ENCODE measurements around the gene MYOG.

The MYOG gene

GRCh38 chr1:203072002-203072602 lies 13.7 kb downstream of the MYOG start:
- no peak for DNase-seq

DNA sequence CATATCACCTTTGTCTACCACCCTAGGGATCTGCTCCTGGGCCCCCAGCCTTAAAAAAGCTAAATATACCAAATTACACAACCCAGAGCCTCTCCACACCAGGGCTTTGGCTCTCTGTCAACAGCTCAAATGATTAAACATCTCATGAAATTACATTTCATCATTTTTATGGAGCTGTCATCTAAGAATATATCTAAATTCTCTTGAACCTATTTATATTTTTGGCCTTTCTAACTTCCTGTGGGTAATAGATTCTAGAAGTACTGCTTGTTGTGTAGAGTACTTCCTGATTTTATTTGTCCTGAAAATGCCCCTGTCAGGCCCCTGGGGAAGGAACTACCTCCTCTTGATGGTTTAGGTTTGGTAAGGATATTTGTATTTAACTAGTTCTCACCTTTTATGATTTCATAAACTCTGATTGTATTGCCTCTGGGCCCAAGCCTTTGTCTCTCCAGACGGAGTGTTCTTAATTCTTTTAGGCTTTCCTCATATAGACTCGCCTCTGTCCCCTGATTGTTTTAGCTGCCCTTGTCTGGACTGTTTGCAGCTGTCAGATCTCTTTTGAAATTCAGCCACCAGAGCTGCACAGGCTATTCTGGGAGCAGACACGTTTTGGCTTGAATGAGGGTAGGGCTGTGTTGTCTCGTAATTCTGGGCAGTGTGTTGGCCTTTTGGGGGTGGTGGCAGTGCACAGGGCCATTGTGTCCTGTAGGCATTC lies 16.6 kb downstream of the MYOG start:
- DNase-seq = no peak

- no peak for DNase-seq
These were observed 18.8 kb downstream of the MYOG start for GRCh38 chr1:203066965-203067364.

DNA sequence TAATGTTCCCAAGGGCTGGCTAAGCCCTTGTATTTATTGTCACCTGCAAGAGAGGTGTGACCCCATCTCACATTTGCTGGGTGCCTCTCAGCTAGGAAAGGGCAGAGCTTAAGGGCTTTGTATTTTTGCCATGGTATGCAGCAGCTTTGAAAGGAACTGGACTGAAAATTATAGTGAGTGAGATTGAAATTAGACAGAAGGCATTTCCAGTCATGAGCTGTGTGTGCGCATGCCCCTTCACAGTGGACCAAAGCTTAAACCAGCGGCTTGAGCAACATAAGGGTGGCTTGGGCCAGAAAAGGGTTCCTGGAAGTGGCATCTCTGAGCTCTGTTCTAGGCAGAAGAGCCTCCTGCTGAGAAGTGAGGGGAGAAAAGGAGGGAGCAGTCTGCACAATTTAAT lies 19.8 kb downstream of the MYOG start:
- DNase-seq = no peak

DNA sequence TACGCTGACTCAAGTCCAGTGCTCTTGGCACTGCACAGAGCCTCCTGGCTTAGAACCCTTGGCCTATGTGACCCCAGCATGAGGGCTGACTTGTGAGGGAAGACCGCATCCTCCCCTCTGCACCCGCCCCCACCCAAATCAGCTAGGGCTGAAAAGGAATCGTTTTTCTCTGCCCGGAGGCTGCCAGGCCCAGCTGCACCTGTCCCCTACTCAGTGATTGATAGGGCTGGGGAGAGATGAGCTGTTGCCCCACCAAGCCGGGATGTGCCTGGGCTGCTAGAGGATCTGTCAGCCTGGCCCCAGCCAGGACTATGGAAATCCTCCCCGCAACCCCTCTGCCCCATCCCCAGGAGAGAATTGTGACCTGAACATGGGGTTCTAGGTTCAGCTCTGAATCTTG lies 20.6 kb downstream of the MYOG start:
- DNase-seq = no peak

GRCh38 chr1:203063287-203063686 lies 22.5 kb downstream of the MYOG start:
- no peak for DNase-seq

DNA sequence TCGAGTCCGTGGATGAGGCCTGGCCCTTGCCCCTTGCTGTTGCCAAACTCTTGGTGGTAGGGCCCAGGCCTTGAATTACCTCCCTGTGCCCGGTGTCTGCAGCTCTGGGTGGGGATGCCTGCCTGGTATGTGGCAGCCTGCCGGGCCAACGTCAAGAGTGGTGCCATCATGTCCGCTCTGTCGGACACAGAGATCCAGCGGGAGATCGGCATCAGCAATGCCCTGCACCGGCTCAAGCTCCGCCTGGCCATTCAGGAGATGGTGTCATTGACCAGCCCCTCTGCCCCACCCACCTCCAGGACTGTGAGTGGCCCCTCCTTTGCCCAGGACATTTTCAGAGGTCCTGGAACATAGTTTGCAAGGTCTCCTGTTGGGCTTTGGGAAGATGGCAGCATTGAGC lies 25.7 kb downstream of the MYOG start:
- no peak for DNase-seq

DNA sequence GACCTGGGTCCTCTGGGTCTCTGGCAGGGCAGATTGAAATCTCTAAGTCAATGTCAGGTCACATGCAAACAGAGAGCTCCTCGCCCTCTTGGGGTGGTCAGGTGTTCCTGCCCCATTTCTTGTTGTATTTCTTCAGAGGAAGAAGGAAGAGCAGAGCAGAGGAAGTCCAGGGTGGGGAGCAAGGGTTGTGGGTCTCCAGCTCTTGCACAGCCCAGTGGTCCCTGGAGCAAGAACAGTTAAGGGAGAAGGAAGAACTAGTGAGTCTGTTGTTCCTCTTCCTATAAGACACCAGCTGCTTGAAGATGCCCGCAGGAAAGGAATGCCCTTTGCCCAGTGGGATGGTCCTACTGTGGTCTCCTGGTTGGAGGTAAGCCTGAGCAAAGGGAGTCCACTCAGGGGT lies 26.3 kb downstream of the MYOG start:
- no peak for DNase-seq

DNA sequence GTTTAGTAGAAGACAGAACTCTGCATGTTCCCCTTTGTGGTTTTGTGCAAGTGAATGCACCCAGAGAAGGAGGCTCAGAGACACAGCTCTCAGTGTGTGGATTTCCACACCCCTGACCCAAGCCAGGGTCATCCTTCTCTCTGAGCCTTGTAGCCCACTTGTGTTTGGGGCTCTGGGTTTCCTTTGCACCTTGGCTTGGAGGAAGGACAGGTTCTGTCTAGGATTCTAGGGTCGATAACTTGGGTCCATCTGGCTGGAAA lies 27.2 kb downstream of the MYOG start:
- no peak for DNase-seq

- DNase-seq = no peak
These were observed 27.7 kb downstream of the MYOG start for GRCh38 chr1:203057911-203058675.

- DNase-seq = no peak
These were observed 29.3 kb downstream of the MYOG start for GRCh38 chr1:203056516-203056915.

GRCh38 chr1:203056012-203056411 lies 29.8 kb downstream of the MYOG start:
- DNase-seq = no peak

- no peak for DNase-seq
These were observed 30.5 kb downstream of the MYOG start for GRCh38 chr1:203055161-203055799.

DNA sequence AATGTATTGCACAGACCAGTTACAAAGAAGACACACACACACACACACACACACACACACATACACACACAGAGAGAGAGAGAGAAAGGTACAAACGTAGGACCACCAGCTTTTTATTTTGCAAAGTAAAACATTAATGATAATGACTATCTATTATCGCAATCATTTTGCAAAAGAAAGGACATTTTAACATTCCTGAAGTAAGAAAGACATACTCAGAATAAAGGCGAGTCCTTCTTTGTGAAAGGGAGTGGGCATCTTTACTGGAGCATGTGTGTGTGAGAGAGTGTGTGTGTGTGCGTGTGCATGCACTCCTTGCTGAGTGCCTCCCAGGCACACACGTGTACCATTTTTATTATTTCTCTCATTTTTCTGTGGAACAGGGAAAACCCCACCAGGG lies 31.2 kb downstream of the MYOG start:
- DNase-seq = no peak

DNA sequence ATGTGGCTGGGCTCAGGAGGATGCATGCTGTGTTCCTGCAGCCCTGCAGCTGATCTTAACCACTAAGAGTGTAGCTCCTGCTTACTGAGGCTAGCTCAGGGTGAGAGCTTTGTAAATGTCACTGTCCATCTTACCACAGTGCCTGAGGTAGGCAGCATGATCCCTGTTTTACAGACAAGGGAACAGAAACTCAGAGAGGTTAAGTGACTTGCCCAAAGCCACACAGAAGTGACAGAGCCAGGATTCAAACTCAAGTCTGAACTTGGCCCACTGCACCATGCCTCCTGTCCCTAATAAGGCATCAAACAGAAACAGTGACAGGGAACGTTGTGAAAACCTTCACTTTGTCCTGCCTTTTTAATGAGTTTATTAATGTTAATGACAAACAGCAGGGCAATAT lies 31.6 kb downstream of the MYOG start:
- no peak for DNase-seq

- no peak for DNase-seq
These were observed 33.2 kb downstream of the MYOG start for GRCh38 chr1:203052601-203053000.

- DNase-seq = peak; percentile 69
These were observed 33.9 kb downstream of the MYOG start for GRCh38 chr1:203051841-203052324.

DNA sequence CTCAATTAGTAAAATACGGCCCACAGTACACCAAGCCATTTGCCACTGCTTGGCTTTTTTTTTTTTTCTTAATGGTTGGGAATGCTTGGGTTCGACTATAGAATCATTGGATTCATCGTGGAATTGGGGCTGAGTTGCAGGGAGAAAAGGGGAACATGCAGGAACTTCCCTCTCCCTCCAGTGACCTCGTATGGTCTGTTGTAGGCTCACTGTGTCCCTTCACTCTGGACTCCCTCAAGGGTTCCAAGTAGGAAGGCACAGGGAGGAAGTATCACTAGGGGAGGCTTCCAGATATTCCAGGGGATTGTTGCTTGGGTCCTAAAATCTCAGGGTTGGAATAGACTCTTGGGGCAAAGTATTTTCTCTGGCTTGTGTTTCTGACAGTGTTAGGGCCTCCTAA lies 35.0 kb downstream of the MYOG start:
- DNase-seq = no peak

DNA sequence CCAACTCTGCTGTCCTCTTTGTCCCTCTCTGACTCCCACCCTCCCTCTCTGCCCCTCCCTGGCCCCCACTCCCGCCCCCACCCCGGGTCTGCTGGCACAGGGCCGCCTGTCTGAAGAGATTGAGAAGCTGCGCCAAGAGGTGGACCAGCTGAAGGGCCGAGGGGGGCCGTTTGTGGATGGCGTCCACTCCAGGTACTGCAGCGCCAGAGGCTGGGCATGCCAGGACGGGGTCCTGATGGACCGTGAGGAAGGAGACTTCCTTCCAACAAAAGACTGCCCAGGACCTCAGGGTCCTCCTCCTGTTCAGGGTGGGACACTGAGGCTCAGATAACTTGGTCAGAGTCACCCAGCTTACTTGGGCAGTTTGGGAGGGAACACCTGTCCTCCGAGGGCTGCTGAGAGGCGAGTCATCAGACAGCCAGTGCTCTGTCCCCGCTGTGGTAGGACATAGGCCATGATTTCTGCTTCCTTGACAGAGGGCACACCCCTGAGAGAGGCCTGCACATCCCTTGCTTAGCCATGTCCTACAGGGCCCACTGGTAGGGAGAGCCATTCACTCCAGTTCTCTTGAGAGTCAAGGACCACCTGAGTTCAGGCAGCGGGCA lies 36.1 kb downstream of the MYOG start:
- DNase-seq = no peak

- DNase-seq = no peak
These were observed 36.7 kb downstream of the MYOG start for GRCh38 chr1:203049077-203049476.

- DNase-seq = no peak
These were observed 37.2 kb downstream of the MYOG start for GRCh38 chr1:203048555-203049051.

DNA sequence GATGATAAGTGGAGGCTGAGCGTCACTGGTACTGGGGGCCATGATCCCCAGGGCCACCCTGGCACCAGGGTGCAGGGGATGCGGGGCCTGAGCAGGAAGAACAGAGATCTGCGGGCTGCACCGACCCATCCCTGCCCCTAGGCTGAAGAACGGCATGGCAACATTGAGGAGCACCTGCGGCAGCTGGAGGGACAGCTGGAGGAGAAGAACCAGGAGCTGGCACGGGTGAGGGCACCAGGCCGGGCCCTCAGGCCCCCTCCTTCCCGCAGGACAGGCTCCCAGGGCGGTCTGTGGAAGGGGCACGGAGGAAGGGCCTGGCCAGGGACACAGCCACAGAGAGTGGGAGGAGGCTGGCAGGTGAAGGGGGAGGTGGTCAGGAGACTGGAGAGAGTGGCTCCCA lies 37.7 kb downstream of the MYOG start:
- DNase-seq = no peak

DNA sequence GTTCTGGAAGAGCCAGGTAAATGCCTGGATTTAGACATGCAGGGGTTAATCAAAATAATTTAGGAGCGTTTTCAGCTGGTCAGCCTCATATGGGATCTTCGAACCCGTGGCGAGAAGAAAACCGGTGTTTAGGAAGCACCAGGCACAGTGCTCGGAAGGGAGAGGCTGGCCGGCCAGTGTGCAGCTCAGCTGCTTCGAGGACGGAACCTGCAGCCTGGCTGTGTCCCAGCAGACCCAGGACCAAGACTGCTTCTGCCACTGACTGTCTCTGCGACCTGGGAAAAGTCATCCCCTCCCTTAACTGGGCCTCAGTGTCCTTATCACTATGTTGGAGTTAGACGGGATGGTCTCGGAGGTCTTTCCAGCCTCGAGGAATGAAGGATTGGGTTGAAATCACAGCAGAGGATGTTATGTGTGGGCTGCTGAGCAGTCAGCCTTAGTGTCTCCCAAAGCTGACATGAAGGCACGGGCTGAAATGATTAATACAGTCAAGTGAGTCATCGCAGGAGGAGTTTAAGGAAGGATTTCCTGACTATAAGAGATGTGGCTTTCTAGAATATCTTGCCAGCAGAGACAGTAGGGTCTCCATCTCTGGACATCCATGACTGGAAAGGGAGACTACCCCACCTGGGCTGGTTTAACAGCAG lies 38.7 kb downstream of the MYOG start:
- DNase-seq = no peak

All from COR-L47 (cell line).